DOHH2 (cell line): ENCODE results near the gene RAB7A.

Source experiments
- H3F3A ChIP-seq: fragments of 200-600 bp; sonication (generic), shearing (Covaris generic); 2 replicates; pipeline ENCODE4 v1.6.0; 2016; ENCODE audit warnings: antibody characterized with exemption, mild to moderate bottlenecking; ENCODE audit not compliant: control insufficient read depth, insufficient read depth
- H3K27ac ChIP-seq: fragments of 200-600 bp; sonication (generic); 2 replicates; pipeline ENCODE4 v1.5.1; 2014; ENCODE audit warnings: low read depth, mild to moderate bottlenecking, low read length, moderate library complexity
- H3K27me3 ChIP-seq: fragments of 200-600 bp; sonication (generic); 2 replicates; pipeline ENCODE4 v1.6.1; 2014; ENCODE audit warnings: mild to moderate bottlenecking, low read length, mixed read lengths; ENCODE audit not compliant: control insufficient read depth
- H3K36me3 ChIP-seq: fragments of 200-600 bp; sonication (generic); 2 replicates; pipeline ENCODE4 v1.6.1; 2014; ENCODE audit warnings: mild to moderate bottlenecking, low read length, moderate library complexity, mixed read lengths; ENCODE audit not compliant: control insufficient read depth
- H3K4me1 ChIP-seq: fragments of 200-600 bp; sonication (generic); 2 replicates; pipeline ENCODE4 v1.6.1; 2014; ENCODE audit warnings: mild to moderate bottlenecking, low read length, mixed read lengths; ENCODE audit not compliant: control insufficient read depth
- H3K4me2 ChIP-seq: fragments of 200-600 bp; sonication (generic); 2 replicates; pipeline ENCODE4 v1.6.0; 2014; ENCODE audit warnings: mild to moderate bottlenecking, low read length, moderate library complexity
- H3K4me3 ChIP-seq: fragments of 200-600 bp; sonication (generic); 2 replicates; pipeline ENCODE4 v1.5.1; 2014; ENCODE audit warnings: mild to moderate bottlenecking, low read length, mixed read lengths
- H3K79me2 ChIP-seq: fragments of 200-600 bp; sonication (generic); 2 replicates; pipeline ENCODE4 v1.6.1; 2014; ENCODE audit warnings: mild to moderate bottlenecking, low read length, mixed read lengths; ENCODE audit not compliant: control insufficient read depth
- H3K9me2 ChIP-seq: fragments of 200-600 bp; sonication (generic); replicated peaks from 2 replicates; pipeline ENCODE4 v1.6.1; 2014; ENCODE audit warnings: mild to moderate bottlenecking, low read length, mixed read lengths; ENCODE audit not compliant: control insufficient read depth
- H3K9me3 ChIP-seq: fragments of 200-600 bp; sonication (generic); 2 replicates; pipeline ENCODE4 v1.6.1; 2014; ENCODE audit warnings: antibody characterized with exemption, low read length, mixed read lengths; ENCODE audit not compliant: control insufficient read depth, insufficient read depth
- H4K20me1 ChIP-seq: fragments of 200-600 bp; sonication (generic); 2 replicates; pipeline ENCODE4 v1.6.0; 2014; ENCODE audit warnings: low read depth, mild to moderate bottlenecking, antibody characterized with exemption, low read length, moderate library complexity; ENCODE audit not compliant: control insufficient read depth, insufficient read depth
- CTCF ChIP-seq: fragments of 200-600 bp; sonication (generic); IDR thresholded peaks from one replicate; pipeline ENCODE4 v1.5.1; 2014; ENCODE audit warnings: antibody characterized with exemption, mild to moderate bottlenecking, low read depth, low read length; ENCODE audit not compliant: poor library complexity, severe bottlenecking
- EZH2phosphoT487 ChIP-seq: fragments of 200-600 bp; sonication (generic); IDR thresholded peaks from 2 replicates; pipeline ENCODE4 v1.6.1; 2017; ENCODE audit warnings: borderline replicate concordance, mild to moderate bottlenecking, antibody characterized with exemption, low read length, moderate library complexity, mixed read lengths

The RAB7A gene

GRCh38 chr3:128818186-128818787 is 92.3 kb downstream of the RAB7A start:
- H3F3A ChIP-seq = no peaks in the 10 kb centered on the region
- H3K36me3 ChIP-seq = peaks cover 30% of the 10 kb centered on the region
- no peaks in the 10 kb centered on the region for H3K9me2 ChIP-seq
- H3K27ac ChIP-seq = no peak overlapping the region
- H3K9me3 ChIP-seq = no peaks in the 10 kb centered on the region
- no peak for TF ChIP-seq EZH2phosphoT487
- no peak for TF ChIP-seq CTCF
- H3K4me3 ChIP-seq = no peak overlapping the region
- H3K79me2 ChIP-seq = no peaks in the 10 kb centered on the region
- H3K4me1 ChIP-seq = no peaks in the 10 kb centered on the region
- H3K27me3 ChIP-seq = no peaks in the 10 kb centered on the region
- no peaks in the 10 kb centered on the region for H4K20me1 ChIP-seq
- no peak overlapping the region for H3K4me2 ChIP-seq

GRCh38 chr3:128820252-128820839 is 94.4 kb downstream of the RAB7A start:
- peaks cover 12% of the 10 kb centered on the region; the same call in 1 of the 2 replicates for H3K36me3 ChIP-seq
- TF ChIP-seq EZH2phosphoT487 (no peak), CTCF (no peak)
- no peaks in the 10 kb centered on the region for H3K9me2 ChIP-seq
- H3K4me3 ChIP-seq = no peak overlapping the region
- H3F3A ChIP-seq = no peaks in the 10 kb centered on the region
- H3K79me2 ChIP-seq = no peaks in the 10 kb centered on the region
- no peaks in the 10 kb centered on the region for H3K9me3 ChIP-seq
- no peak overlapping the region for H3K4me2 ChIP-seq
- no peaks in the 10 kb centered on the region for H4K20me1 ChIP-seq
- H3K4me1 ChIP-seq = no peaks in the 10 kb centered on the region
- H3K27ac ChIP-seq = no peak overlapping the region
- no peaks in the 10 kb centered on the region for H3K27me3 ChIP-seq

- H3K4me3 ChIP-seq = no peak overlapping the region
- no peaks in the 10 kb centered on the region for H3K9me2 ChIP-seq
- no peaks in the 10 kb centered on the region for H3F3A ChIP-seq
- no peak overlapping the region for H3K4me2 ChIP-seq
- peaks cover 3% of the 10 kb centered on the region; the same call in 1 of the 2 replicates for H3K36me3 ChIP-seq
- H3K79me2 ChIP-seq = no peaks in the 10 kb centered on the region
- H3K27ac ChIP-seq = no peak overlapping the region
- peaks cover 5% of the 10 kb centered on the region; the same call in 1 of the 2 replicates for H4K20me1 ChIP-seq
- H3K9me3 ChIP-seq = no peaks in the 10 kb centered on the region
- H3K4me1 ChIP-seq = no peaks in the 10 kb centered on the region
- TF ChIP-seq EZH2phosphoT487 = no peak
- no peak for TF ChIP-seq CTCF
- no peaks in the 10 kb centered on the region for H3K27me3 ChIP-seq
Observed at GRCh38 chr3:128823008-128823407, 97.0 kb downstream of the RAB7A start.
